Liver (tissue), 3 donors: ENCODE results near the gene NFYC.
"Not testable (repeated sequence)": the region's sequence is repeated elsewhere in the genome, so short reads cannot be mapped to it uniquely, and the experiment has no call there.

Experiments
- ATF3 ChIP-seq: IDR thresholded peaks from 2 replicates; pipeline ENCODE4 v1.6.1; 2016; ENCODE audit warnings: antibody characterized with exemption
- FOXA1 ChIP-seq: IDR thresholded peaks from 2 replicates; pipeline ENCODE4 v1.6.1; 2016; ENCODE audit warnings: antibody characterized with exemption
- GABPA ChIP-seq, 2 donors: IDR thresholded peaks in 1 of 2; conservative IDR thresholded peaks in 1 of 2; 2 replicates each; pipeline ENCODE4 v1.6.1; 2016; ENCODE audit warnings: antibody characterized with exemption in 2 of 2, mild to moderate bottlenecking in 1 of 2, moderate library complexity in 1 of 2
- HNF4G ChIP-seq: IDR thresholded peaks from 2 replicates; pipeline ENCODE4 v1.6.1; 2016; ENCODE audit warnings: antibody characterized with exemption
- JUND ChIP-seq, 2 donors: IDR thresholded peaks; 2 replicates each; pipeline ENCODE4 v1.6.1; 2016; ENCODE audit warnings: antibody characterized with exemption in 2 of 2
- SP1 ChIP-seq: IDR thresholded peaks from 2 replicates; pipeline ENCODE4 v1.6.1; 2018; ENCODE audit warnings: antibody characterized with exemption, mild to moderate bottlenecking
- TAF1 ChIP-seq: conservative IDR thresholded peaks from 2 replicates; pipeline ENCODE4 v1.6.1; 2016; ENCODE audit warnings: antibody characterized with exemption, mild to moderate bottlenecking
- TF ChIP-seq, protein P1 (sequence below): IDR thresholded peaks from 2 replicates; pipeline ENCODE4 v1.6.1; 2016; ENCODE audit warnings: antibody characterized with exemption
- TF ChIP-seq, protein P2 (sequence below): fragments of 150-350 bp; IDR thresholded peaks from 2 replicates; pipeline ENCODE4 v1.5.1; 2017; ENCODE audit warnings: improper control_type of control experiment, low read depth, low read length; ENCODE audit not compliant: missing input control
- TF ChIP-seq, protein P3 (sequence below): IDR thresholded peaks from 2 replicates; pipeline ENCODE4 v1.6.1; 2016; ENCODE audit warnings: antibody characterized with exemption, mild to moderate bottlenecking
- donor health status: healthy.
- donor health status: healthy.

DNA sequence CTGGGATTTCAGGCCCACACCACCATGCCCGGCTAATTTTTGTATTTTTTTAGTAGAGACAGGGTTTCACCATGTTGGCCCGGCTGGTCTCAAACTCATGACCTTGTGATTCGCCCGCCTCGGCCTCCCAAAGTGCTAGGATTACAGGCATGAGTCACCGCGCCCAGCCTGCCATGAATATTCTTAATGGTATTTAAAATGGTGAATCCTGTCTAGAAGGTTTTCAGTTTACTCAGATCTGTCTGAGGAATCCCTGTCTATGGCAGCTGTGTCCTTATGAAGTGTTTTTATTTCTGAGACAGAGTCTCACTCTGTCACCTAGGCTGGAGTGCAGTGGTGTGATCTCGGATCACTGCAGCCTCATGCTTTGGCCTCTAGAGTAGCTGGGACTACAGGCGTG lies 36.2 kb downstream of the NFYC start:
- TF ChIP-seq, protein P1, sequence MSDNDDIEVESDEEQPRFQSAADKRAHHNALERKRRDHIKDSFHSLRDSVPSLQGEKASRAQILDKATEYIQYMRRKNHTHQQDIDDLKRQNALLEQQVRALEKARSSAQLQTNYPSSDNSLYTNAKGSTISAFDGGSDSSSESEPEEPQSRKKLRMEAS, result not testable (repeated sequence)
- TF ChIP-seq, protein P2, sequence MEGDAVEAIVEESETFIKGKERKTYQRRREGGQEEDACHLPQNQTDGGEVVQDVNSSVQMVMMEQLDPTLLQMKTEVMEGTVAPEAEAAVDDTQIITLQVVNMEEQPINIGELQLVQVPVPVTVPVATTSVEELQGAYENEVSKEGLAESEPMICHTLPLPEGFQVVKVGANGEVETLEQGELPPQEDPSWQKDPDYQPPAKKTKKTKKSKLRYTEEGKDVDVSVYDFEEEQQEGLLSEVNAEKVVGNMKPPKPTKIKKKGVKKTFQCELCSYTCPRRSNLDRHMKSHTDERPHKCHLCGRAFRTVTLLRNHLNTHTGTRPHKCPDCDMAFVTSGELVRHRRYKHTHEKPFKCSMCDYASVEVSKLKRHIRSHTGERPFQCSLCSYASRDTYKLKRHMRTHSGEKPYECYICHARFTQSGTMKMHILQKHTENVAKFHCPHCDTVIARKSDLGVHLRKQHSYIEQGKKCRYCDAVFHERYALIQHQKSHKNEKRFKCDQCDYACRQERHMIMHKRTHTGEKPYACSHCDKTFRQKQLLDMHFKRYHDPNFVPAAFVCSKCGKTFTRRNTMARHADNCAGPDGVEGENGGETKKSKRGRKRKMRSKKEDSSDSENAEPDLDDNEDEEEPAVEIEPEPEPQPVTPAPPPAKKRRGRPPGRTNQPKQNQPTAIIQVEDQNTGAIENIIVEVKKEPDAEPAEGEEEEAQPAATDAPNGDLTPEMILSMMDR, result not testable (repeated sequence)
- not testable (repeated sequence) for TF ChIP-seq JUND (IDR thresholded peaks at IDR 0.05); GABPA (IDR thresholded peaks at IDR 0.05 in 1 of 2, conservative IDR thresholded peaks at IDR 0.05 in 1 of 2); TAF1; FOXA1; SP1; ATF3; HNF4G
- TF ChIP-seq, protein P3, sequence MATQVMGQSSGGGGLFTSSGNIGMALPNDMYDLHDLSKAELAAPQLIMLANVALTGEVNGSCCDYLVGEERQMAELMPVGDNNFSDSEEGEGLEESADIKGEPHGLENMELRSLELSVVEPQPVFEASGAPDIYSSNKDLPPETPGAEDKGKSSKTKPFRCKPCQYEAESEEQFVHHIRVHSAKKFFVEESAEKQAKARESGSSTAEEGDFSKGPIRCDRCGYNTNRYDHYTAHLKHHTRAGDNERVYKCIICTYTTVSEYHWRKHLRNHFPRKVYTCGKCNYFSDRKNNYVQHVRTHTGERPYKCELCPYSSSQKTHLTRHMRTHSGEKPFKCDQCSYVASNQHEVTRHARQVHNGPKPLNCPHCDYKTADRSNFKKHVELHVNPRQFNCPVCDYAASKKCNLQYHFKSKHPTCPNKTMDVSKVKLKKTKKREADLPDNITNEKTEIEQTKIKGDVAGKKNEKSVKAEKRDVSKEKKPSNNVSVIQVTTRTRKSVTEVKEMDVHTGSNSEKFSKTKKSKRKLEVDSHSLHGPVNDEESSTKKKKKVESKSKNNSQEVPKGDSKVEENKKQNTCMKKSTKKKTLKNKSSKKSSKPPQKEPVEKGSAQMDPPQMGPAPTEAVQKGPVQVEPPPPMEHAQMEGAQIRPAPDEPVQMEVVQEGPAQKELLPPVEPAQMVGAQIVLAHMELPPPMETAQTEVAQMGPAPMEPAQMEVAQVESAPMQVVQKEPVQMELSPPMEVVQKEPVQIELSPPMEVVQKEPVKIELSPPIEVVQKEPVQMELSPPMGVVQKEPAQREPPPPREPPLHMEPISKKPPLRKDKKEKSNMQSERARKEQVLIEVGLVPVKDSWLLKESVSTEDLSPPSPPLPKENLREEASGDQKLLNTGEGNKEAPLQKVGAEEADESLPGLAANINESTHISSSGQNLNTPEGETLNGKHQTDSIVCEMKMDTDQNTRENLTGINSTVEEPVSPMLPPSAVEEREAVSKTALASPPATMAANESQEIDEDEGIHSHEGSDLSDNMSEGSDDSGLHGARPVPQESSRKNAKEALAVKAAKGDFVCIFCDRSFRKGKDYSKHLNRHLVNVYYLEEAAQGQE, result not testable (repeated sequence)
